Fibroblast of the conjunctiva (primary cell): ENCODE results near the gene NCKAP1.
"Not testable (repeated sequence)": the region's sequence is repeated elsewhere in the genome, so short reads cannot be mapped to it uniquely, and the experiment has no call there.

Experiments
- DNase-seq: peaks from one replicate; pipeline ENCODE4 v3.0.0-alpha.2; 2010; ENCODE audit warnings: low read depth

Gene NCKAP1

GRCh38 chr2:182912518-182912915, 125.7 kb downstream of the NCKAP1 start:
- DNase-seq = no peak

GRCh38 chr2:182911813-182912517, 126.3 kb downstream of the NCKAP1 start:
- no peak for DNase-seq

- DNase-seq = no peak
These were observed 127.3 kb downstream of the NCKAP1 start for GRCh38 chr2:182910965-182911364.

- no peak for DNase-seq
These were observed 131.0 kb downstream of the NCKAP1 start for GRCh38 chr2:182907081-182907830.

- DNase-seq = no peak
These were observed 131.8 kb downstream of the NCKAP1 start for GRCh38 chr2:182906454-182906853.

- DNase-seq = no peak
These were observed 133.4 kb downstream of the NCKAP1 start for GRCh38 chr2:182904844-182905243.

GRCh38 chr2:182903566-182903965, 134.7 kb downstream of the NCKAP1 start:
- no peak for DNase-seq

- no peak for DNase-seq
These were observed 136.5 kb downstream of the NCKAP1 start for GRCh38 chr2:182901748-182902147.

- DNase-seq = no peak
These were observed 139.5 kb downstream of the NCKAP1 start for GRCh38 chr2:182898718-182899117.

GRCh38 chr2:182897137-182897536, 141.1 kb downstream of the NCKAP1 start:
- no peak for DNase-seq

GRCh38 chr2:182895798-182896197, 142.5 kb downstream of the NCKAP1 start:
- DNase-seq = no peak

- no peak for DNase-seq
These were observed 143.1 kb downstream of the NCKAP1 start for GRCh38 chr2:182895169-182895568.

- DNase-seq = no peak
These were observed 144.1 kb downstream of the NCKAP1 start for GRCh38 chr2:182894174-182894573.

- DNase-seq = no peak
These were observed 144.6 kb downstream of the NCKAP1 start for GRCh38 chr2:182893666-182894065.

- not testable (repeated sequence) for DNase-seq
These were observed 145.2 kb downstream of the NCKAP1 start for GRCh38 chr2:182893035-182893434.

- no peak for DNase-seq
These were observed 146.6 kb downstream of the NCKAP1 start for GRCh38 chr2:182891611-182892010.

- no peak for DNase-seq
These were observed 147.4 kb downstream of the NCKAP1 start for GRCh38 chr2:182890773-182891378.

- DNase-seq = no peak
These were observed 148.0 kb downstream of the NCKAP1 start for GRCh38 chr2:182890305-182890704.

GRCh38 chr2:182887753-182888415, 150.4 kb downstream of the NCKAP1 start:
- no peak for DNase-seq

- DNase-seq = no peak
These were observed 151.2 kb downstream of the NCKAP1 start for GRCh38 chr2:182887093-182887492.

- DNase-seq = no peak
These were observed 152.5 kb downstream of the NCKAP1 start for GRCh38 chr2:182885771-182886170.

GRCh38 chr2:182883451-182883850, 154.8 kb downstream of the NCKAP1 start:
- DNase-seq = no peak

- not testable (repeated sequence) for DNase-seq
These were observed 158.2 kb downstream of the NCKAP1 start for GRCh38 chr2:182880100-182880499.
